Measurements from ENCODE around the gene LYPD1. TPM values are rescaled to one million over a fixed set of nuclear protein-coding genes. Genes with fewer than 3 reads are reported as not detected.

Gene LYPD1
- polyA plus RNA-seq, 2 of the 4 experiments (the other 2 are of a cell fraction) = 3.6 to 12.0 TPM

GRCh38 chr2:132609101-132609890 lies 60.7 kb downstream of the LYPD1 start:
- TF ChIP-seq ELK1 (IDR thresholded peaks at IDR 0.05; ENCODE audit: low read depth, low read length) (no peak), NFE2L2 (conservative IDR thresholded peaks at IDR 0.05; ENCODE audit: low read length) (no peak), ESRRA (IDR thresholded peaks at IDR 0.05; ENCODE audit: borderline replicate concordance, low read length) (no peak), CBX8 (IDR thresholded peaks at IDR 0.05) (no peak), EHF (CRISPR knock-in tag; IDR thresholded peaks at IDR 0.05) (no peak), SREBF2 (IDR thresholded peaks at IDR 0.05) (no peak), CTCF (IDR thresholded peaks at IDR 0.05) (no peak), ZFP36 (IDR thresholded peaks at IDR 0.05; ENCODE audit: borderline replicate concordance, partially characterized antibody) (no peak), CHD2 (IDR thresholded peaks at IDR 0.05; ENCODE audit: low read length, partially characterized antibody) (no peak), HEYL (CRISPR knock-in tag; IDR thresholded peaks at IDR 0.05) (no peak), FOXS1 (CRISPR knock-in tag; IDR thresholded peaks at IDR 0.05) (no peak), CEBPB (IDR thresholded peaks at IDR 0.05) (no peak), POLR2A (IDR thresholded peaks at IDR 0.05; ENCODE audit: low read length) (no peak), HOXA7 (CRISPR knock-in tag; IDR thresholded peaks at IDR 0.05) (no peak), ZNF302 (CRISPR knock-in tag; IDR thresholded peaks at IDR 0.05) (no peak), HES2 (IDR thresholded peaks at IDR 0.05) (no peak)
- DNase-seq (ENCODE audit: low read depth in 1 of 2, low spot score in 1 of 2) (no peak), ATAC-seq (no peak), FAIRE-seq (no peak)
- H3K4me3 ChIP-seq = no peak overlapping the region
- POLR2A ChIA-PET = no interaction called here
- no peaks in the 10 kb centered on the region for H3K9me3 ChIP-seq
- 92% methylated on average over 8 of the region's 8 CpGs for WGBS (ENCODE audit: missing lambda C conversion rate)
- CTCF ChIA-PET = no interaction called here
- H3K4me2 ChIP-seq = no peak overlapping the region
- H3K4me1 ChIP-seq = no peaks in the 10 kb centered on the region
- no peak overlapping the region for H3K27ac ChIP-seq

- Histone ChIP-seq H3K4me2 (no peak overlapping the region), H3K4me3 (no peak overlapping the region), H3K9me3 (no peaks in the 10 kb centered on the region), H3K27ac (no peak overlapping the region), H3K4me1 (no peaks in the 10 kb centered on the region)
- 88% methylated on average over 6 of the region's 6 CpGs for WGBS (ENCODE audit: missing lambda C conversion rate)
- CTCF ChIA-PET = no interaction called here
- POLR2A ChIA-PET = no interaction called here
- TF ChIP-seq USF2 (IDR thresholded peaks at IDR 0.05) (no peak), POLR2A (IDR thresholded peaks at IDR 0.05; ENCODE audit: low read length) (no peak), EP300 (IDR thresholded peaks at IDR 0.05) (no peak), FOSL2 (IDR thresholded peaks at IDR 0.05) (no peak), FOSL2 (CRISPR knock-in tag; IDR thresholded peaks at IDR 0.05) (no peak), BHLHE40 (IDR thresholded peaks at IDR 0.05; ENCODE audit: low read depth, low read length) (no peak), HOXA7 (CRISPR knock-in tag; IDR thresholded peaks at IDR 0.05) (no peak), EHMT2 (IDR thresholded peaks at IDR 0.05; ENCODE audit: low read depth) (no peak), RAD21 (conservative IDR thresholded peaks at IDR 0.05 in 1 of 2, IDR thresholded peaks at IDR 0.05 in 1 of 2) (no peak), HOXB5 (CRISPR knock-in tag; IDR thresholded peaks at IDR 0.05) (no peak), RCOR1 (IDR thresholded peaks at IDR 0.05; ENCODE audit: low read depth, low read length) (no peak), NFE2L2 (conservative IDR thresholded peaks at IDR 0.05; ENCODE audit: low read length) (no peak)
- DNase-seq (ENCODE audit: low read depth in 1 of 2, low spot score in 1 of 2) = no peak
- no peak for ATAC-seq
- FAIRE-seq = no peak
Measured at GRCh38 chr2:132608311-132608710, 61.7 kb downstream of the LYPD1 start.

All from A549 (cell line).